H1 (cell line): ENCODE data around the gene STAU1. TPM values are rescaled to one million over a fixed set of nuclear protein-coding genes. Genes with fewer than 3 reads are reported as not detected.
A peak's percentile ranks its signal among the peaks of the same experiment; 100 is the strongest.

Source experiments
- CTCF ChIA-PET: fragments of 300-600 bp; sonication (Branson Sonifier 250); formaldehyde crosslinking; loops from one replicate; lab custom pipeline; 2021; ENCODE audit not compliant: partially characterized antibody; lab: Charles Lee
- POLR2A ChIA-PET: fragments of 300-600 bp; sonication (Branson Sonifier 250); formaldehyde crosslinking; loops from one replicate; lab custom pipeline; 2021; ENCODE audit warnings: inconsistent platforms; ENCODE audit not compliant: partially characterized antibody; lab: Charles Lee
- DNase-seq, 2 experiments: peaks; one replicate each; pipeline versions ENCODE4 v3.0.0 to v3.0.0-alpha.2; 2010 to 2022; ENCODE audit warnings: low spot score in 2 of 2, low read depth in 1 of 2, mixed read lengths in 1 of 2
- FAIRE-seq: peaks from 2 replicates; lab custom pipeline; 2011; peaks lifted over from hg19 to GRCh38; lab: Jason Lieb, UNC
- H2AFZ ChIP-seq: 2 replicates; pipeline ENCODE4 v1.8.1; 2012; ENCODE audit warnings: low read length, inconsistent platforms
- H2AK5ac ChIP-seq: 2 replicates; pipeline ENCODE4 v1.6.1; 2013; ENCODE audit warnings: low read depth, low read length
- H2BK120ac ChIP-seq: replicated peaks from 2 replicates; pipeline ENCODE3; 2013; ENCODE audit warnings: low read depth, low read length, inconsistent platforms
- H2BK12ac ChIP-seq: 2 replicates; pipeline ENCODE4 v1.6.1; 2013; ENCODE audit warnings: low read depth, low read length
- H2BK15ac ChIP-seq: 2 replicates; pipeline ENCODE4 v1.6.1; 2013; ENCODE audit warnings: low read length
- H2BK20ac ChIP-seq: 2 replicates; pipeline ENCODE4 v1.6.1; 2013; ENCODE audit warnings: low read length
- H2BK5ac ChIP-seq: 2 replicates; pipeline ENCODE4 v1.6.1; 2013; ENCODE audit warnings: low read depth, low read length
- H3K14ac ChIP-seq: 2 replicates; pipeline ENCODE4 v1.6.1; 2013; ENCODE audit warnings: inconsistent platforms; ENCODE audit not compliant: insufficient read length
- H3K18ac ChIP-seq: 2 replicates; pipeline ENCODE4 v1.6.1; 2013; ENCODE audit warnings: low read length; ENCODE audit errors: extremely low read depth
- H3K23ac ChIP-seq: 2 replicates; pipeline ENCODE4 v1.6.1; 2013; ENCODE audit warnings: inconsistent platforms; ENCODE audit not compliant: insufficient read length
- H3K23me2 ChIP-seq: 2 replicates; pipeline ENCODE4 v1.6.1; 2013; ENCODE audit warnings: low read depth, low read length
- H3K27ac ChIP-seq: 2 replicates; pipeline ENCODE4 v1.6.1; 2011; ENCODE audit warnings: low read depth, low read length, inconsistent platforms
- H3K27me3 ChIP-seq, 4 experiments: replicated peaks in 1 of 4; 1 replicate in 1 of 4; 2 replicates in 3 of 4; pipeline versions ENCODE4 v1.6.1 to v1.8.1; 2011 to 2013; ENCODE audit warnings: low read length in 3 of 4, mild to moderate bottlenecking in 3 of 4, inconsistent platforms in 2 of 4, mixed read lengths in 2 of 4, moderate library complexity in 1 of 4; ENCODE audit not compliant: control insufficient read depth in 3 of 4, insufficient read depth in 3 of 4; ENCODE audit errors: extremely low read depth in 1 of 4
- H3K36me3 ChIP-seq, 4 experiments: 2 replicates each; pipeline versions ENCODE4 v1.6.1 to v1.8.1; 2011 to 2013; ENCODE audit warnings: mild to moderate bottlenecking in 4 of 4, low read length in 3 of 4, moderate library complexity in 2 of 4, control low read depth in 1 of 4, inconsistent platforms in 1 of 4; ENCODE audit not compliant: insufficient read depth in 4 of 4, control insufficient read depth in 2 of 4
- H3K4ac ChIP-seq: replicated peaks from 2 replicates; pipeline ENCODE3; 2013; ENCODE audit warnings: low read length, low read depth, mixed read lengths, inconsistent platforms; ENCODE audit not compliant: insufficient read length
- H3K4me1 ChIP-seq, 4 experiments: replicated peaks in 1 of 4; 1 replicate in 1 of 4; 2 replicates in 3 of 4; pipeline versions ENCODE4 v1.6.1 to v1.8.1; 2011 to 2013; ENCODE audit warnings: low read length in 3 of 4, inconsistent platforms in 2 of 4, mixed read lengths in 1 of 4; ENCODE audit not compliant: insufficient read depth in 4 of 4, control insufficient read depth in 3 of 4
- H3K4me2 ChIP-seq, 2 experiments: 2 replicates each; pipeline versions ENCODE4 v1.6.1 to v1.8.1; 2011 to 2013; ENCODE audit warnings: low read depth in 2 of 2, low read length in 2 of 2, control low read depth in 1 of 2, inconsistent platforms in 1 of 2, mild to moderate bottlenecking in 1 of 2; ENCODE audit not compliant: insufficient read depth in 1 of 2
- H3K4me3 ChIP-seq, 4 experiments: fragments of 200-600, 300-600 bp in 1 of 4; sonication (generic), shearing (Covaris generic), sonication (Bioruptor Twin) in 1 of 4; 2 replicates each; pipeline versions ENCODE4 v1.5.1 to v1.8.1; 2011 to 2016; ENCODE audit warnings: low read length in 4 of 4, low read depth in 3 of 4, control low read depth in 2 of 4, inconsistent platforms in 2 of 4, mild to moderate bottlenecking in 2 of 4, mixed read lengths in 1 of 4, moderate library complexity in 1 of 4; ENCODE audit not compliant: insufficient read depth in 2 of 4; ENCODE audit errors: extremely low read depth in 1 of 4
- H3K56ac ChIP-seq: replicated peaks from 2 replicates; pipeline ENCODE3; 2013; ENCODE audit warnings: low read depth, mild to moderate bottlenecking, mixed read lengths, low read length, inconsistent platforms; ENCODE audit not compliant: insufficient read length
- H3K79me1 ChIP-seq: 2 replicates; pipeline ENCODE4 v1.6.1; 2013; ENCODE audit warnings: low read depth, low read length, control low read depth
- H3K79me2 ChIP-seq, 2 experiments: 2 replicates each; pipeline versions ENCODE4 v1.6.1 to v1.8.1; 2012 to 2013; ENCODE audit warnings: low read length in 2 of 2, mild to moderate bottlenecking in 2 of 2, inconsistent platforms in 1 of 2; ENCODE audit not compliant: insufficient read depth in 2 of 2, control insufficient read depth in 1 of 2
- H3K9ac ChIP-seq, 4 experiments: replicated peaks in 1 of 4; 1 replicate in 1 of 4; 2 replicates in 3 of 4; pipeline versions ENCODE4 v1.6.1 to v1.8.1; 2011 to 2013; ENCODE audit warnings: low read depth in 3 of 4, low read length in 3 of 4, control low read depth in 2 of 4, mild to moderate bottlenecking in 2 of 4, moderate library complexity in 2 of 4, inconsistent platforms in 1 of 4; ENCODE audit errors: extremely low read depth in 1 of 4
- H3K9me3 ChIP-seq, 2 experiments: 2 replicates each; pipeline versions ENCODE4 v1.6.1 to v1.8.1; 2012 to 2013; ENCODE audit warnings: mild to moderate bottlenecking in 2 of 2, moderate library complexity in 2 of 2, control low read depth in 1 of 2, inconsistent platforms in 1 of 2, low read depth in 1 of 2, low read length in 1 of 2, mixed read lengths in 1 of 2; ENCODE audit not compliant: insufficient read depth in 2 of 2
- H4K20me1 ChIP-seq, 2 experiments: replicated peaks in 1 of 2; 2 replicates each; pipeline versions ENCODE3 to v1.8.1; 2011 to 2013; ENCODE audit warnings: inconsistent platforms in 2 of 2, low read length in 2 of 2, mild to moderate bottlenecking in 1 of 2; ENCODE audit not compliant: insufficient read depth in 2 of 2, control insufficient read depth in 1 of 2
- H4K5ac ChIP-seq: 2 replicates; pipeline ENCODE4 v1.6.1; 2013; ENCODE audit warnings: low read length, low read depth, mixed read lengths, inconsistent platforms; ENCODE audit not compliant: insufficient read length
- H4K8ac ChIP-seq: 2 replicates; pipeline ENCODE4 v1.8.0; 2013; ENCODE audit warnings: mild to moderate bottlenecking, moderate library complexity, low read length, inconsistent platforms; ENCODE audit not compliant: insufficient read depth; ENCODE audit errors: extremely low read depth
- H4K91ac ChIP-seq: replicated peaks from 2 replicates; pipeline ENCODE3; 2013; ENCODE audit warnings: low read length, mixed read lengths, inconsistent platforms; ENCODE audit not compliant: insufficient read length
- TAF7 ChIP-seq: optimal IDR thresholded peaks from 2 replicates; pipeline ENCODE3; 2011; ENCODE audit warnings: low read depth, mild to moderate bottlenecking, inconsistent platforms, low read length, moderate library complexity, borderline replicate concordance
- WGBS, 2 experiments: shearing (Covaris generic) in 1 of 2; methylation state at CpG; one replicate each; pipeline versions ENCODE4 v1.1.6 to v1.1.7; 2013 to 2015; ENCODE audit warnings: low lambda C conversion rate in 2 of 2, mixed read lengths in 2 of 2, inconsistent platforms in 1 of 2, low coverage in 1 of 2, missing lambda C conversion rate in 1 of 2; ENCODE audit not compliant: insufficient replicate concordance in 2 of 2, insufficient coverage in 1 of 2, insufficient read length in 1 of 2; ENCODE audit errors: extremely low coverage in 1 of 2, missing lambda C conversion rate in 1 of 2; 5-methylcytosine and 5-hydroxymethylcytosine counted together
- polyA plus RNA-seq, 7 experiments: library from polyadenylated mRNA; depleted of rRNA in 3 of 7; stranded (reverse) in 5 of 7; unstranded in 2 of 7; fragments of >200 nt in 5 of 7; fragments of 200-250 nt in 2 of 7; gene quantifications; 1 replicate in 5 of 7; 2 replicates in 1 of 7; 4 replicates in 1 of 7; pipeline versions ENCODE4 v1.2.1 to v1.2.3, GENCODE V29; 2011 to 2013; ENCODE audit warnings: missing spikeins in 2 of 7, mixed read lengths in 2 of 7
- total RNA-seq: library from RNA; stranded (reverse); fragmentation: NEBNext Ultra II Directional; extraction: Animal tissue kit (Norgen Biotek cat#: 25700); gene quantifications from 2 replicates; pipeline ENCODE4 v1.2.1, GENCODE V29; 2021

The STAU1 gene
- total and polyA plus RNA-seq, 2 of the 8 experiments (the other 6 are each of a cell fraction or from before 2014, with no cell fraction given): 41.4 to 107 TPM

DNA sequence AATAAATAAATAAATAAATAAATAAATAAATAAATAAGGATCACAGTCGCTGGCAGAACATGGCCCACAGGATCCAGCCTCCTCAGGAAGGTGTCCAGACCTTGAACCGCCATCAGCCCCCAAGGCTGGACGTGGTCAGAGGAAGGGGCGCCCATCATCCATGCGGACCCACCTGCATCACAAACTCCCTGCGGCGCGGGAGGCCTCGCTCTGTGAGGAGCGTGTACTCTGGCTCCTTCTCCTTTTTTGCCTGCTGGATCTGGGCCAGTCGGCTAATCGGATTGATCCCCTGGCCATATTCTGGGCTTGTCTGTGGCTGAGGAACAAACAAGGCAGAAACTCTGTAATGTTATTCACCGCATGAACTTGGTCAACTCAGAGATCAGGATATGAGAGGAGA, 65.2 kb downstream of the STAU1 start:
- H3K79me2 ChIP-seq: no peaks in the 10 kb centered on the region
- H3K36me3 ChIP-seq: peaks cover 10 to 40% (median 34%) of the 10 kb centered on the region in 4 experiments; a peak in 7 of 8 replicates
- no peak overlapping the region for H3K27ac ChIP-seq
- H4K20me1 ChIP-seq: peaks cover 0 to 2% of the 10 kb centered on the region in 2 experiments
- H2AK5ac ChIP-seq: no peak overlapping the region
- no peak overlapping the region for H2BK5ac ChIP-seq
- FAIRE-seq (no peak), DNase-seq (no peak)
- H3K56ac ChIP-seq: no peak overlapping the region
- no peak overlapping the region for H3K14ac ChIP-seq
- H2AFZ ChIP-seq: no peak overlapping the region
- no peak overlapping the region for H2BK120ac ChIP-seq
- no peak overlapping the region for H3K4me2 ChIP-seq
- H2BK15ac ChIP-seq: no peak overlapping the region
- H3K27me3 ChIP-seq: no peaks in the 10 kb centered on the region
- H3K4ac ChIP-seq: no peak overlapping the region
- H3K23ac ChIP-seq: no peak overlapping the region
- no peaks in the 10 kb centered on the region for H3K4me1 ChIP-seq
- TF ChIP-seq TAF7: no peak
- no peak overlapping the region for H2BK12ac ChIP-seq
- no peak overlapping the region for H3K18ac ChIP-seq
- H3K79me1 ChIP-seq: no peaks in the 10 kb centered on the region
- H4K8ac ChIP-seq: peak overlapping the region; percentile 69; the same call in 1 of the 2 replicates
- CTCF ChIA-PET: no interaction called here
- no peak overlapping the region for H2BK20ac ChIP-seq
- WGBS, 2 experiments: 97% methylated on average over 12 of the region's 13 CpGs; no CpG with 5 or more reads in 1 of the 2 experiments
- no peak overlapping the region for H3K9ac ChIP-seq
- H3K23me2 ChIP-seq: no peaks in the 10 kb centered on the region
- H3K9me3 ChIP-seq: no peaks in the 10 kb centered on the region
- POLR2A ChIA-PET: no interaction called here
- no peak overlapping the region for H4K5ac ChIP-seq
- no peak overlapping the region for H3K4me3 ChIP-seq
- H4K91ac ChIP-seq: no peak overlapping the region
